ENCODE measurements around the gene SQSTM1. TPM values are rescaled to one million over a fixed set of nuclear protein-coding genes. Genes with fewer than 3 reads are reported as not detected.

The SQSTM1 gene
- total RNA-seq, 1 donor from 2014 or later: 27.6 TPM

DNA sequence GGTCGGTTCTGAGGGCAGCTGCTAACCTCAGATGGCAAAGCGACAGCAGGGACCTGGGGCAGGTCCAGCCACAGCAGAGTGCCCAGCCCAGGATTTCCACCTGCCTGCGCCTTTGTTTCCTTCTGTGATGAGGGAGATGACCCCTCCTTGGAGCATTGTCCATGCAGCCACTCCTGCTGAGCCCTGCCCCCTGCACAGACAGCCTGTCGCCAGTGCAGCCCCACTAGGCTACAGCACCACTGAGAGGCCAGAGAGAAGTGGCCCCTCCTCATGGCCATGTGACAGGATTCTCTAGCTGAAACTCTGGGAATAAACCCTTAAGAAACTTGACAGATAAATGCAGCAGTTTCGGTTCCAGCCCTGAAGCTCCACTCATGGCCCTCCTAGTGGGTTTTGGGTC is 48.4 kb downstream of the SQSTM1 start:
- Histone ChIP-seq H3K4me2 (peak overlapping the region; percentile 35), H3K9me3 (ENCODE audit: low read depth) (no peaks in the 10 kb centered on the region), H3F3A (ENCODE audit: low read depth) (peaks cover 28% of the 10 kb centered on the region), H3K79me2 (ENCODE audit: low read depth) (no peaks in the 10 kb centered on the region), H3K4me3 (no peak overlapping the region), H3K27me3 (no peaks in the 10 kb centered on the region), H3K9ac (peak overlapping the region; percentile 11), H3K27ac (peak overlapping the region; percentile 73), H4K20me1 (ENCODE audit: low read depth) (peaks cover 4% of the 10 kb centered on the region), H2AFZ (replicated peaks) (no peak overlapping the region), H3K36me3 (no peaks in the 10 kb centered on the region), H3K4me1 (peaks cover 20% of the 10 kb centered on the region)
- Mint-ChIP-seq H3K9me3 (no peaks in the 10 kb centered on the region), H3K36me3 (peaks cover 11% of the 10 kb centered on the region), H3K27ac (no peak overlapping the region), H3K4me3 (no peak overlapping the region), H3K4me1 (peaks cover 6% of the 10 kb centered on the region), H3K27me3 (ENCODE audit: insufficient read depth, low read depth) (no peaks in the 10 kb centered on the region)
- TF ChIP-seq EZH2 (IDR thresholded peaks at IDR 0.05) (no peak), EZH2phosphoT487 (IDR thresholded peaks at IDR 0.05) (no peak)
- TF ChIP-seq, protein P1, sequence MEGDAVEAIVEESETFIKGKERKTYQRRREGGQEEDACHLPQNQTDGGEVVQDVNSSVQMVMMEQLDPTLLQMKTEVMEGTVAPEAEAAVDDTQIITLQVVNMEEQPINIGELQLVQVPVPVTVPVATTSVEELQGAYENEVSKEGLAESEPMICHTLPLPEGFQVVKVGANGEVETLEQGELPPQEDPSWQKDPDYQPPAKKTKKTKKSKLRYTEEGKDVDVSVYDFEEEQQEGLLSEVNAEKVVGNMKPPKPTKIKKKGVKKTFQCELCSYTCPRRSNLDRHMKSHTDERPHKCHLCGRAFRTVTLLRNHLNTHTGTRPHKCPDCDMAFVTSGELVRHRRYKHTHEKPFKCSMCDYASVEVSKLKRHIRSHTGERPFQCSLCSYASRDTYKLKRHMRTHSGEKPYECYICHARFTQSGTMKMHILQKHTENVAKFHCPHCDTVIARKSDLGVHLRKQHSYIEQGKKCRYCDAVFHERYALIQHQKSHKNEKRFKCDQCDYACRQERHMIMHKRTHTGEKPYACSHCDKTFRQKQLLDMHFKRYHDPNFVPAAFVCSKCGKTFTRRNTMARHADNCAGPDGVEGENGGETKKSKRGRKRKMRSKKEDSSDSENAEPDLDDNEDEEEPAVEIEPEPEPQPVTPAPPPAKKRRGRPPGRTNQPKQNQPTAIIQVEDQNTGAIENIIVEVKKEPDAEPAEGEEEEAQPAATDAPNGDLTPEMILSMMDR (IDR thresholded peaks at IDR 0.05): no peak
- peak; percentile 64 for DNase-seq (ENCODE audit: low spot score)

DNA sequence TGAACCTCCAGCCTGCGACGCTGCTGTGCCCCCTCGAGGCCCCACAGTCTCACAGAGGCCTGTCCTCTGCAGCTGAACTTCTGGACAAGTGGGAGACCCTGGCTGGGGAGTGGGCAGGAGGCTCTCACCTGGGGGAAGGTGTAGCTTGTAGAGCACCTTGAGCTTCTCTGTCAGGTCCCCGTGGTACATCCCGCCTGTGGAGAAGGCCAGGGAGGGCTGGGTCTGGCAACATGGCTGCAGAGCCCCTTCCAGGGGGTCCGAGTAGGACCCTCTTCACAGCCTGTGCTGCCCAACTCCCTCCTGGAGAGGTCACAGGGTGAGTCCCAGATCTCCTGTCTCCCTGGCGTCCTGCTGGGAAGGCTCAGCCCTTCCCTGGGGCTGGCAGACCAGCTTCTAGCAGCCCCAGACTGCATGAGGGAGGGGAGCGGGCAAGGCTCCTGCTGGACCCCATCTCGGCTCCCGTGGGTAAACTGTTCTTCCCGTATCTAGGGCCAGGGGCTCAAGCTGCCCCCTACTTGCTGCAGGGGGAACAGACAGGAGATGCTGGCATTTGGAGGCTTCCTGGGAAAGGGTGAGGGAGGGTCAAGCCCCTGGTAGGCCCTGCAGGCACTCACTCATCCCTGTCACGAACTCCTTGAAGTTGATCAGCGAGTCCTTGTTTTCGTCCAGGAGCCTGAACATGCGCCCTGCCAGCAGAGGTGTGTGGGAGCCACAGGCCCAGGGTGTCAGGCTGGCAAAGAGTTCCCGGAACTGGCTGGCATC is 49.1 kb downstream of the SQSTM1 start:
- Histone ChIP-seq H3K9me3 (ENCODE audit: low read depth) (no peaks in the 10 kb centered on the region), H2AFZ (replicated peaks) (no peak overlapping the region), H3K27me3 (no peaks in the 10 kb centered on the region), H3K4me3 (no peak overlapping the region), H3K4me1 (peaks cover 20% of the 10 kb centered on the region), H3K79me2 (ENCODE audit: low read depth) (no peaks in the 10 kb centered on the region), H3K4me2 (peak overlapping the region; percentile 35), H4K20me1 (ENCODE audit: low read depth) (peaks cover 4% of the 10 kb centered on the region), H3K27ac (peak overlapping the region; percentile 73), H3K9ac (peak overlapping the region; percentile 11), H3K36me3 (no peaks in the 10 kb centered on the region), H3F3A (ENCODE audit: low read depth) (peaks cover 28% of the 10 kb centered on the region)
- Mint-ChIP-seq H3K4me3 (no peak overlapping the region), H3K36me3 (peaks cover 11% of the 10 kb centered on the region), H3K27me3 (ENCODE audit: insufficient read depth, low read depth) (no peaks in the 10 kb centered on the region), H3K9me3 (no peaks in the 10 kb centered on the region), H3K4me1 (peaks cover 6% of the 10 kb centered on the region), H3K27ac (peak overlapping the region; percentile 63)
- peak; percentile 36 for DNase-seq (ENCODE audit: low spot score)
- TF ChIP-seq EZH2 (IDR thresholded peaks at IDR 0.05) (no peak), EZH2phosphoT487 (IDR thresholded peaks at IDR 0.05) (no peak)
- TF ChIP-seq, protein P1 (IDR thresholded peaks at IDR 0.05): no peak

DNA sequence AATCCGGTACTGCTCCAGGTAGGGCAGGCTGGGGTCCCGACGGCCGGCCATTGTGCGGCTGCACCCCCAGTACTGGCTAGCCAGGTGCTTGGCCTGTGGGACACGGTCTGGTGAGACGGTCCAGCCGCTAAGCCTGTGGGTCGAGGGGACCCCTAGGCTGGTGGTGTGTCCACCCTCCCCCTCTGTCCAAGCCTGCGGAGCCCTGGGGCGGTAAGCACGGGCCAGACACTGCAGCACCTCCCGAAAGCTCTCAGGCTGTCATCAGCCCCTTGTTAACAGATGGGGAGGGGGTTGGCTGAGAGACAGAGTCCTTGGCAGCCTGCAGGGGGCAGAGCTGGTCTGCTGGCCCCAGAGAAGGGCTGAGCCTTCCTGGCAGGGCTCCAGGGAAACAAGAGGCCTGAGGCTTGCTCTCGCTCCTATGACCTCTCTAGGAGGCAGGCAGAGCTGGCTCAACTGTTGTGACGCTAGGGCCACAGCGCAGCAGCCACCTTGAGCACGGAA is 49.7 kb downstream of the SQSTM1 start:
- H3K79me2 ChIP-seq (ENCODE audit: low read depth): no peaks in the 10 kb centered on the region

More for the DNA sequence above, 49.7 kb downstream of the SQSTM1 start:
- Histone ChIP-seq H3K4me3 (no peak overlapping the region), H3K36me3 (no peaks in the 10 kb centered on the region), H3K9me3 (ENCODE audit: low read depth) (no peaks in the 10 kb centered on the region), H2AFZ (replicated peaks) (no peak overlapping the region), H3K9ac (no peak overlapping the region), H3K4me2 (no peak overlapping the region), H4K20me1 (ENCODE audit: low read depth) (peaks cover 4% of the 10 kb centered on the region), H3K4me1 (peaks cover 20% of the 10 kb centered on the region), H3K27ac (peak overlapping the region; percentile 73), H3F3A (ENCODE audit: low read depth) (peaks cover 28% of the 10 kb centered on the region), H3K27me3 (no peaks in the 10 kb centered on the region)
- peak; percentile 79 for DNase-seq (ENCODE audit: low spot score)
- peak overlapping the region; percentile 89 for H3K27ac Mint-ChIP-seq
- H3K4me1 Mint-ChIP-seq: peaks cover 6% of the 10 kb centered on the region
- TF ChIP-seq EZH2 (IDR thresholded peaks at IDR 0.05) (no peak), EZH2phosphoT487 (IDR thresholded peaks at IDR 0.05) (no peak)
- TF ChIP-seq, protein P1 (IDR thresholded peaks at IDR 0.05): peak; percentile 64
- H3K27me3 Mint-ChIP-seq (ENCODE audit: insufficient read depth, low read depth): no peaks in the 10 kb centered on the region
- H3K9me3 Mint-ChIP-seq: no peaks in the 10 kb centered on the region
- H3K4me3 Mint-ChIP-seq: no peak overlapping the region
- peaks cover 13% of the 10 kb centered on the region for H3K36me3 Mint-ChIP-seq

All from neural progenitor cell (in vitro differentiated cells).